Measurements from ENCODE around the gene UPP2.

GRCh38 chr2:158178646-158179045, 77.0 kb downstream of the UPP2 start:
- TF ChIP-seq CTCF (IDR thresholded peaks at IDR 0.05; ENCODE audit: insufficient read depth, low read depth, low read length) (no peak), EZH2 (IDR thresholded peaks at IDR 0.05; ENCODE audit: insufficient read depth, low read length) (no peak)
